Mammary epithelial cell (primary cell): Measurements from ENCODE around the gene NDFIP1.

ENCODE experiments used
- EZH2 ChIP-seq: IDR thresholded peaks from 2 replicates; pipeline ENCODE4 v1.6.1; 2012; ENCODE audit warnings: low read length, inconsistent platforms, borderline replicate concordance
- TF ChIP-seq, protein P1 (sequence below), 2 donors: IDR thresholded peaks in 1 of 2; conservative IDR thresholded peaks in 1 of 2; 2 replicates each; pipeline ENCODE4 v1.5.1; 2011 to 2012; ENCODE audit warnings: inconsistent platforms in 2 of 2, low read length in 2 of 2, mild to moderate bottlenecking in 2 of 2, control low read depth in 1 of 2, low read depth in 1 of 2; ENCODE audit not compliant: insufficient read depth in 1 of 2; ENCODE audit errors: extremely low read depth in 1 of 2

DNA sequence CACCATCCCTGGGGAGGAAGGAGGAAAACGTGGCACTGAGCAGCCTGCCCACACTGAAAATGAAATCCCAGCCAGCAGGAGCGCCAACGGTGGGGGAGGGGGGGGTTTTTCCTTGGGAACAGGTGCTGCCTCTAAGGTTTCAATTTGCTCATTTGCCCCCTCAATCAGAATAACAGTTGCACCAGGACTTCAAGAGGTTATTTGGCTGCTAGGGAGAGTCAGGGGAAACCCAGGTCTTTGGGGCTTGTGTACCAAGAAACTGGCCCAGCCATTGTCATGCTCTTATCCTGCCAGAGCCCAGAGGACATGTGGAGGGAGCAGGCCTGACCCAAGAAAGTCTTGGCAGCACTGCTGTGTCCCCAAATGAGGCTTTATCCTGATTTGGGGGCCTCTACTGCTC is 66.5 kb downstream of the NDFIP1 start:
- TF ChIP-seq, protein P1, sequence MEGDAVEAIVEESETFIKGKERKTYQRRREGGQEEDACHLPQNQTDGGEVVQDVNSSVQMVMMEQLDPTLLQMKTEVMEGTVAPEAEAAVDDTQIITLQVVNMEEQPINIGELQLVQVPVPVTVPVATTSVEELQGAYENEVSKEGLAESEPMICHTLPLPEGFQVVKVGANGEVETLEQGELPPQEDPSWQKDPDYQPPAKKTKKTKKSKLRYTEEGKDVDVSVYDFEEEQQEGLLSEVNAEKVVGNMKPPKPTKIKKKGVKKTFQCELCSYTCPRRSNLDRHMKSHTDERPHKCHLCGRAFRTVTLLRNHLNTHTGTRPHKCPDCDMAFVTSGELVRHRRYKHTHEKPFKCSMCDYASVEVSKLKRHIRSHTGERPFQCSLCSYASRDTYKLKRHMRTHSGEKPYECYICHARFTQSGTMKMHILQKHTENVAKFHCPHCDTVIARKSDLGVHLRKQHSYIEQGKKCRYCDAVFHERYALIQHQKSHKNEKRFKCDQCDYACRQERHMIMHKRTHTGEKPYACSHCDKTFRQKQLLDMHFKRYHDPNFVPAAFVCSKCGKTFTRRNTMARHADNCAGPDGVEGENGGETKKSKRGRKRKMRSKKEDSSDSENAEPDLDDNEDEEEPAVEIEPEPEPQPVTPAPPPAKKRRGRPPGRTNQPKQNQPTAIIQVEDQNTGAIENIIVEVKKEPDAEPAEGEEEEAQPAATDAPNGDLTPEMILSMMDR (conservative IDR thresholded peaks at IDR 0.05 in 1 of 2, IDR thresholded peaks at IDR 0.05 in 1 of 2; ENCODE audit: extremely low read depth in 1 of 2, insufficient read depth in 1 of 2, low read depth in 1 of 2, low read length in 2 of 2), result no peak
- TF ChIP-seq EZH2, result no peak
